NCI-H345 treated with DMSO at 0.1 percent for 48 hours (cell line): ENCODE measurements around the gene SAMD10.
A peak's percentile ranks its signal among the peaks of the same experiment; 100 is the strongest.
"Not testable (repeated sequence)": the region's sequence is repeated elsewhere in the genome, so short reads cannot be mapped to it uniquely, and the experiment has no call there.

Experiments
- DNase-seq: peaks from one replicate; lab custom pipeline; 2025; ENCODE audit not compliant: unreplicated experiment; lab: John Stamatoyannopoulos, UW

Gene SAMD10

DNA sequence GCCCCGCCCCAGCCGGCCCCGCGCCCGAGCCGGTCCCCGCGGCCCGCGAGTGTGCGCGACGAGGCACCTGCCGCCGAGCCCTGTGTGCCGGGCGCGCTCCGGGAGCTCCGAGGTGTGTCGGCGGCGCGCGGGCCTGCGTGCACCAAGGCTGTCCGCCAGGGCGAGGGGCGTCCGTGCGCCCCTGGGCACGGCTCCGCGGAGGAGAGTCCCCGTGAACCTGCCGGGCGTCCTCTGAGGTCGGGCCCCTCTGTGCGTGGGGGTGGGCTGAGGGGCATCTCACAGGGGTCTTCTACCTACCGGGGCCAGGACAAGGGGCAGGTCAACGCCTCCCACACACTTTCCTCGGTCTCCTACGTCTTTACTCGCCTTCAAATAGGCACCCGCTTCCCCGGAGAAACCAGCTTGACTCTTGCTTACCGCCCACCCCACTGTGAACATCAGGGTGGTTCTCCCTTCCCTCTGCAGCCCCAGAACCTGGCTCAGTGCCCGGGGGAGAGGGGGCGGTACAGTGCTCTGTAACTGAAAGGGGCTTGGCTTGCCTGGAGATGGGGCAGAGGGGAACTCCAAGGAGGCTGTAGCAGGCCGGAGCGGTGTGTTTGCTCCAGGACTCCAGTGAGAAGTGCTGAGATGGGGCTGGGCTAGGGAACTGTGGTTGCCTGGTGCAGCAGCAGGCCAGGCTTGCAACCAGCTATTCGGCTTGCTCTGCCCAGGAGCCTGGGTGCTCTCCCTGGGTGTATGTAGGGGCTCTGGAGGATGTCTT is at the start of gene SAMD10:
Gene SAMD10, minus strand, starts transcription at position 86 of the 760 bp plus-strand sequence. CDS start 175 bp downstream, outside the sequence.
- peak; percentile 79 for DNase-seq

GRCh38 chr20:64027981-64028685 is 48.7 kb upstream of the SAMD10 start:
- no peak for DNase-seq

- no peak for DNase-seq
Measured at GRCh38 chr20:64025826-64026412, 46.5 kb upstream of the SAMD10 start.

DNA sequence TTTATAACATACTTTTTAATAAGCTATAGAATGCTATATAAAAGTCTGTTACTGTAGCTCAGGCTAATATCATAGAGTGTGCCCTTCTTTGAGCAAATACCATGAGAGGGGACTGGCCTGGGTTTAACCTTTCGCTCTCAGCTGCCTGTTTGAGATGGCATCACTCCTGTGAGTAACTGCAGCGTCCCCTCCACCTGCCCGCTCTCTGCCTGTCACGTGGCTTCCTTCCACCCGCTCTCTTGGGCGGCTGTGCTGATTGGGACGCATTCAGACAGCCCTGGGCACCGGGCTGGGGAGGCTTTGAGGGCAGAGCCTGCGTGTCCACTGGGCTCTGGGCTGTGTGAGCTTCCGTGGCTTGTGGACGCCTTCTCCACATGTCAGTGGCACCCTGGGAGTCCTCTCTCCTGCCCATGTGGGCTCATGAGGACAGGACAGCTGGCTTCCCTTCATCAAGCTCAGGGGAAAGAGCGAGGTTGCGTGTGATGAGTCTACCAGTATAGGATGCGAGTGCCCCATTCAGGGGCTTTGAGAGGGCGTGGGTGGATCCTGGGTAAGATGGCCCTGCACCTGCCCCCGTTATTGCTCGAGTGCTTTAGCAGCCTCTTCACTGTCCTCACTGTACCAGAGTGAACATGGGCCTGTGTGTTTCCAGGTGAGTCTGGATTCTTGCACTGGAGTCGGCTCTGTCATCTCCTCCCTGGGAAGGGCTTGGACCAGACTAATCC is 45.8 kb upstream of the SAMD10 start:
- DNase-seq: no peak

- no peak for DNase-seq
Measured at GRCh38 chr20:64024141-64024990, 44.9 kb upstream of the SAMD10 start.

GRCh38 chr20:64023361-64024140 is 44.1 kb upstream of the SAMD10 start:
- no peak for DNase-seq

GRCh38 chr20:64022671-64023360 is 43.4 kb upstream of the SAMD10 start:
- no peak for DNase-seq

- no peak for DNase-seq
Measured at GRCh38 chr20:64021124-64021975, 41.9 kb upstream of the SAMD10 start.

GRCh38 chr20:64015635-64016034 is 36.2 kb upstream of the SAMD10 start:
- no peak for DNase-seq

DNA sequence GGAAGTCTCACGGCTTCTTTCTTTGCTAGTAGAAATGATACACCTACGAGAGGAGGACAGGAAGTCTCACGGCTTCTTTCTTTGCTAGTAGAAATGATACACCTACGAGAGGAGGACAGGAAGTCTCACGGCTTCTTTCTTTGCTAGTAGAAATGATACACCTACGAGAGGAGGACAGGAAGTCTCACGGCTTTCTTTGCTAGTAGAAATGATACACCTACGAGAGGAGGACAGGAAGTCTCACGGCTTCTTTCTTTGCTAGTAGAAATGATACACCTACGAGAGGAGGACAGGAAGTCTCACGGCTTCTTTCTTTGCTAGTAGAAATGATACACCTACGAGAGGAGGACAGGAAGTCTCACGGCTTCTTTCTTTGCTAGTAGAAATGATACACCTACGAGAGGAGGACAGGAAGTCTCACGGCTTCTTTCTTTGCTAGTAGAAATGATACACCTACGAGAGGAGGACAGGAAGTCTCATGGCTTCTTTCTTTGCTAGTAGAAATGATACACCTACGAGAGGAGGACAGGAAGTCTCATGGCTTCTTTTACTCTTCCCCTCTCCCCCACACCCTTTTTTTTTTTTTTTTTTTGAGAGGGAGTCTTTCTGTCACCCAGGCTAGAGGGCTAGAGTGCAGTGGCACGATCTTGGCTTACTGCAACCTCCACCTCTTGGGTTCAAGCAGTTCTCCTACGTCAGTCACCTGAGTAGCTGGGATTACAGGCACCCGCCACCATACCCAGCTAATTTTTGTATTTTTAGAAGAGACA is 33.1 kb upstream of the SAMD10 start:
- not testable (repeated sequence) for DNase-seq

- no peak for DNase-seq
Measured at GRCh38 chr20:64011366-64011779, 31.9 kb upstream of the SAMD10 start.

GRCh38 chr20:64010711-64011237 is 31.3 kb upstream of the SAMD10 start:
- DNase-seq: no peak

DNA sequence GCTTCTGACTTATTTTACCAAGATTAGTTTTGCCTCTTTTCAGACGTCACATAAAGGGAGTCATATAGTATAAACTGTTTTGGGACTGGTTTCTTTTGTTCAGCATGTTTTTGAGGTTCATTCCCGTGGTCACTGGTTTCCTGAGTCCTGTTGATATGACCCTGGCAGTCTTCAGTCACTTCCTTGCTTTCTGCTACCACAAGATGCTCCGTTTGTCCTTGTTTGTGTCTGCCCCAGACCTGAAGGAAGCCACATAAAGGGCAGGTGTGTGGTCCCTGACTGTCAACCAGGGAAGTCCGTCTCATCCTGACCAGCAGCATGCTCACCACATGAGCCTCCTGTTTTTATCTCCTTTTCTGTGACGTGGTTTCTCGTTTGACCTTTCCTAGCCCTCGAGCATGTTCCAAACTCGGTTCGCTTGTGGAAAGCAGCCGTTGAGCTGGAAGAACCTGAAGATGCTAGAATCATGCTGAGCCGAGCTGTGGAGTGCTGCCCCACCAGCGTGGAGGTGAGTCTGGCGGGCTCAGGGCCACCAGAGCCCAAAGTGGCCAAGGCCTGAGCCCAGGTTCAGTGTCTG is 30.5 kb upstream of the SAMD10 start:
- DNase-seq: no peak

DNA sequence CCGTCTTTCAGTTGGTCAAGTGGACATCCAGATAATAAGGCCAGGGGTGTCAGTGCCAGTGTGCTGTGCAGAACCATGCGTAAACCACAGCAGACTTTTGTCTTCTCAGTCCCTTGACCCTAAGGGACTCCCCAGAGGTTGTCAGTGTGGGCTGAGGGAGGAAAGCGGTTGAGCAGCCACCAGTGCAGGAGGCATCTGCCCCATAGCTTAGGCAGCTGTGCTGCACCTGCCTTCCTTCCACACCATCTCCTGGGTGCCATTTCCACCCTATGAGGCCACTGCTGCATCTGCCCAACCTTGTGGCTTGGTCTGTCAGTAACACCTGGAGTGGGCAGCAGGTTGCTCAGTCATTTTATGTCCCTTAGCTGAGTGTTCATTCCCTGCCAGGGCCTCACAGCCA is 27.5 kb upstream of the SAMD10 start:
- DNase-seq: peak; percentile 24

GRCh38 chr20:64006490-64006889 is 27.0 kb upstream of the SAMD10 start:
- no peak for DNase-seq

GRCh38 chr20:64005394-64005793 is 26.0 kb upstream of the SAMD10 start:
- DNase-seq: no peak
